ENCODE data around the gene EIF6. TPM values are rescaled to one million over a fixed set of nuclear protein-coding genes. Genes with fewer than 3 reads are reported as not detected.

The EIF6 gene
- total RNA-seq, 2 donors from 2014 or later: 40.1 to 59.7 TPM

DNA sequence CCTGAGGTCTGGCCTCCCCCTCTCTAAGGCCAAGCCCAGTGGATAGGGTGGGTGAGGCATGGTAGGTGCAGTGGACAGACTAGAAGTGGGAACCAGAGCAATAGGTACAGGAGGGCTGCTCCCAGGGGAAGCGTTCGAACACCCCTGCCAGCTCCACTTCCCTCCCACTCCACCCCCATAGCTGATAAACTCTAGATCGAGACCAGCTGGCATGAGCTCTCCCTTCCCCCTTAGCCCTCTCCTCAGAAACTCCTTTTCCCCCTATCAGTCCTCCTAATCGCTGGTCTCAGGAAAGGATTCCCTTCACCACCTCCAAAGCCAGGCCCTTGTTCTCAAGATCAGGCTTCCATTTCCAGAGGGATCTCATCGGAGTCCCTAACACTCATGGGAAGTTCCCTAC lies 13.7 kb upstream of the EIF6 start:
- intact Hi-C loops (cut with DNase I): no loop called here

DNA sequence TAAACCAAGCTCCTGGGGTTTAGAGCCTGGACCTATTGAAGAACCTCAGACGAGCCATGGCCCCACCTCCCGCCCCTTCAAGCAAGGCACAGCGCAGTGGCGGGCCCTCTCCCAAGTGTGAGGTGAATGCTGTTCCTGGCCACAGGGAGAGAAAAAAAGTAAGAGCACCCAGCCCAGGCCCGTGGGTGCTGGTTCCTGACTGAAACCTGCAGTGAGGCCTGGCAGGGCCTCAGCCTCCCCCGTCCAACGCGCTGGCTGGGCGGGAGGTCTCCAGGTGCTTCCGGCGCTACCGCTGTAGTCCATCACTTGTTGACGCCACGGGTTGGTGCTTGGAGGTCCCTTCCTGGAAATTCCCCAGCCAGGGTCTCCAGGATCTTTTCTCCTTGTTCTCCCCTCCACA lies 13.2 kb upstream of the EIF6 start:
- DNase-seq (no peak), ATAC-seq (no peak)
- intact Hi-C loops (cut with DNase I): no loop called here

More for the DNA sequence above, 13.7 kb upstream of the EIF6 start:
- DNase-seq: no peak
- ATAC-seq: no peak

DNA sequence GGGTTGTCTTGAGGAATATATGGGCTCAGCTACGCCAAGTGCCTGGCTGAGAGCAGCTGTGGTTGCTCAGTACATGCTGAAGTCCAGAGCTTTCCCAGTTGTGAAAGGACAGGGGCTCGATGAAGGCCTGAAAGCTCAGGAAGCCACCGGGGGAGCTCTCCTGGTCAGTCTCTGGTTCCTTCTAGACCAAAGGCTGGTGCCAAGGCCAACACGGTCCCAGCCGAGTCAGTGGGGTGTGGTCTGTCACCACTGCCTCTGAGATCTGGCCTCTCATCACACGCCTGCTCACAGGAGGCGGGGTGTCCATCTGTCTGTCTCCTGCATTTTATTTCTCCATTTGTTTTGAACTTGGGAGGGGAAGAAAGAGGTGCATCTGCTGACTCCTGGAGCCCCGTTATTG lies 12.6 kb upstream of the EIF6 start:
- intact Hi-C loops (cut with DNase I): no loop called here
- ATAC-seq (peak in 1 of 2 donors; percentile 23), DNase-seq (no peak)

DNA sequence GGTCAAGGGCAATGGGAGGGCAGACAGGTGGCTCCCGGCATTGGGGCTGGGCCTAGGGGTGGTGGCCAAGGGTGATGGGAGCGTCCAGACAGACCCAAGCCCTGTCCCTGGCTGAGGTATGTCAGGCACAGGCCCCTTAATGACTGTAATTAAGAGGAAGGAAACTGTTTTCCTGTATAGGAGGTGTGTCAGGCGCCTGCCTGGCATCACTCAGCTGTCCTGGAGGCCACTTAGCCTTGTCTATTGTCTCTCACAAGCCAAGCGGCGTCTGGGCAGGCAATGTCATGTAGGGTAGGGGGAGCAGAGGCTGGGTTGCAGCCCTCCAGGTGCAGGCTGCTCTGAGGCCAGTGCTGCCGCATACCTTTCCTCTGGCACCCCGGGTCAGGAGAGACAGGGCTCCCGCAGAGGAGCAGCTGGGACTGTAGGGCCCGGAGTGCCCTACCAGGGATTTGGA lies 11.6 kb upstream of the EIF6 start:
- no peak for ATAC-seq
- intact Hi-C loops (cut with DNase I): no loop called here
- no peak for DNase-seq

DNA sequence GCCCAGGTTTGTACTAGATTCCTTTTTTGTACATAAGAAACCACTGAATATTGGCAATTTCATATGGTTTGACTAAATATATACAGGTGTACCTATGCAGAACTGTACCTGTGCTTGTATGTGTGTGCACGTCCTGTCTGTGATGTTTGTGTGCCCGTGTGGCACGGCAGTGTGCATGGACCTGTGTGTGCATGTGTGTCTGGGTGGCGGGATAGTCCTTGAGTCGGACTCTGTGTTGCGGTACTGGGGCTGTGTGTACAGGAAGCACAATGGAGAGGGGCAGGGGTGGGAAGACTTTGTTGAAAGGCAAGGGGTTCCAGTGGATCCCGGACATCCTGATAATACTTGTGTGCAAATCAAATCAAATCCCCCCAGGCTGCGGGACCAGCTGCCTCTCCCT lies 11.1 kb upstream of the EIF6 start:
- intact Hi-C loops (cut with DNase I): no loop called here
- no peak for ATAC-seq
- DNase-seq: no peak

DNA sequence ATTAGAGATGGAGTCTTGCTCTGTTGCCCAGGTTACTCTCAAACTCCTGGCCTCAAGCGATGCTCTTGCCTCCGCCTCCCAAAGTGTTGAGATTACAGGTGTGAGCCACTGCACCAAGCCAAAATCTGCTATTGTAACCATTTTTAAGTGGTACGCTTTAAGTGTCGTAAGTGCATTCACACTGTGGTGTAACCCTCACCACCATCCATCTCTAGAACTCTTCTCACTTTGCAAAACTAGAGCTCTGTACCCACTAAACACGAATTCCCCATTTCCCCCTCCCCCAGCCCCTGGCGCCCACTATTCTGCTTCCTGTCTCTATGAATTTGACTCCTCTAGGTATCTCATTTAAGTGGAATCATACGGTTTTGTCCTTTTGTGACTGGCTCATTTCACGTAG lies 10.5 kb upstream of the EIF6 start:
- no peak for DNase-seq
- intact Hi-C loops (cut with DNase I): no loop called here
- ATAC-seq: no peak

DNA sequence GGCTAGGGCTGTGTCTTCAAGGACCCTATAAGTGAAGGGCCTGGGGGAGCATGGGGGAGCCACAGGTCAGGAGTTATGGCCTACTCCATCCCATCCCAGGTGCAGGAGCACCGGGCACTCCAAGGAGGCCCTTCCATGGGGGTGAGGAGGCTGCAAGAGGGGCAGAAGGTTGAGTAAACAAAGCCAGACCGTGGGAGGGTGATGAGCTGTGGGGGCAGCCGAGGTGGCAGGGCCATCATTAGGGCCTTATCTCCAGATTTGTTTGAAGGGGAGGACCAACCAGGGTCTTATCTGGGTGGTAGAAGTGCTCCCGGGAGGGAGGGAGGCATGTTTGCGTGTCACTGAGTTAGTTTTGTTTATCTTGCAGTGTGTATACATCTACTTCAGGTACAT lies 9.7 kb upstream of the EIF6 start:
- no peak for ATAC-seq
- DNase-seq: no peak
- intact Hi-C loops (cut with DNase I): no loop called here

DNA sequence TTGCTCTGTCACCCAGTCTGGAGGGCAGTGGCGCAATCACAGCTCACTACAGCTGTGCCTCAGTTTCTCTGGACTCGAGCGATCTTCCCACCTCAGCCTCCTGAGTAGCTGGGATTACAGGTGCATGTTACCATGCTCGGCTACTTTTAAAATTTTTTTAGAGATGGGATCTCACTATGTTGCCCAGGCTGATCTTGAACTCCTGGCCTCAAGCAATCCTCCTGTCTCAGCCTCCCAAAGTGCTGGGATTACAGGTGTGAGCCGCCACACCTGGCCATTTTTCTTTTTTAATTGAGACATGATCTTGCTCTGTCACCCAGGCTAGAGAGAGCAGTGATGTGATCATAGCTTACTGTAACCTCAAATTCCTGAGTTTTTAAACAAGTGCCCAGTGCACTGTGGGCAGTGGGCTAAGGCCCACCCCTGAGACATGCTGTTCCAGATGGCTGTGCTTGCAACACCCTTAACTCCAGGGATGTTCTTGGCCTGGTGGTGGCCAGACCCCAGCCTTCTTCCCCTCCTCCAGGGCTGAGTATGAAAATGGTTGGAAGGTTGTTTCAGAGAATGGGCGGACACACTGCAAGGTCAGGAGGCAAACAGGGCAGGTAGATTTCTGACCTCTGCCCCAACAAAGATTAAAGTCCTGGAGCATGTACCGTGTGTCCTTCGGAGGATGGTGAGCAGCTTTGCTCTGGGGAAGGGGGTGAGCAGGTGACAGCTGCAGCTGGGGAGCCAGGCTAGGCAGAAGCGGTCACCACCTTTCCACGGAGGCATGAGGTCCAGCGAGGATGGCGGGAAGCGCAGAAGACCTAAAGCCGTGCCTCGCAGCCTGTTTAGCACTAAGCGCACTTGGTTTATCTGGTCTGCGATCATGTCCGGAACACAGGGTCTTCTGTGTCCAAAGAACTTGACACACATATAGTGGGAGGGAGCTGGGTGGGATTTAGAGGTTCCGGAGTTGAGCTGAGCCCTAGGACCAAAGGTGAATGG lies 9.0 kb upstream of the EIF6 start:
- intact Hi-C loops (cut with DNase I): no loop called here
- DNase-seq: no peak
- no peak for ATAC-seq

DNA sequence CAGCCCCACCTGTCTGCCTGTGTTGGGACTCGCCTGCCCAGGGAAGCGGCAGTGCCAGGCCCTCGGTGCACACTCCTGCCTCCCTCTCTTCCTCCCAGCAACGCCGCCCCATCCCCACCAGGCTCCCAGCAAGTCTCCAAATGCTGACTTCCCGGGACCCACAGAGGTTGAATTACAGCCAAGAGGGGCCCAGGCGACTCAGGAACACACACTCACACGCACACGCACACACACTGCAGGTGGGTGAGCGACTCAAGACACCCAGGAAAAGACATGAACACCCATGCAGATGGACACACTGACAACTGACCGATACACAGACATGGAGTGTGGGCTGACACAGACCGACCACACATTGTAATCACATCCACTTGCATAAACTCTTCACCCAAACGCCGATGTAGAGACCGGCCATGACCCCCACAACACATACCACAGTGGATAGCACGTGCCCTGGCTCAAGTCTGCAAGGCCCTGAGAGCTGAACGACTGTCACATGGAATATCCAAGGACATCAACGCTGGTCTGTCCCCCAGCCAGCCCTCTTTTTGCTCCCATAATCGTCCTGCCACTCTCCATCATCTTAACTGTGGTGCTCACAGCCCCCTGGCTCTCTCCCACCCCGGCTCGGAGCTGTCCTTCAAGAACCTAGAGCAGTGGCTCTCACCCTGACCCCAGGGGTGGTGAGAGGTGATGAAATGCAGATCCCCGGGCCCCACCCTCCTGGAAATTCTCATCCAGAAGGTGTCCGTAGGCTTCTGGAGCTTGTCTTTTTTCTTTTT lies 8.1 kb upstream of the EIF6 start:
- intact Hi-C loops (cut with DNase I): no loop called here
- ATAC-seq (no peak), DNase-seq (no peak)

DNA sequence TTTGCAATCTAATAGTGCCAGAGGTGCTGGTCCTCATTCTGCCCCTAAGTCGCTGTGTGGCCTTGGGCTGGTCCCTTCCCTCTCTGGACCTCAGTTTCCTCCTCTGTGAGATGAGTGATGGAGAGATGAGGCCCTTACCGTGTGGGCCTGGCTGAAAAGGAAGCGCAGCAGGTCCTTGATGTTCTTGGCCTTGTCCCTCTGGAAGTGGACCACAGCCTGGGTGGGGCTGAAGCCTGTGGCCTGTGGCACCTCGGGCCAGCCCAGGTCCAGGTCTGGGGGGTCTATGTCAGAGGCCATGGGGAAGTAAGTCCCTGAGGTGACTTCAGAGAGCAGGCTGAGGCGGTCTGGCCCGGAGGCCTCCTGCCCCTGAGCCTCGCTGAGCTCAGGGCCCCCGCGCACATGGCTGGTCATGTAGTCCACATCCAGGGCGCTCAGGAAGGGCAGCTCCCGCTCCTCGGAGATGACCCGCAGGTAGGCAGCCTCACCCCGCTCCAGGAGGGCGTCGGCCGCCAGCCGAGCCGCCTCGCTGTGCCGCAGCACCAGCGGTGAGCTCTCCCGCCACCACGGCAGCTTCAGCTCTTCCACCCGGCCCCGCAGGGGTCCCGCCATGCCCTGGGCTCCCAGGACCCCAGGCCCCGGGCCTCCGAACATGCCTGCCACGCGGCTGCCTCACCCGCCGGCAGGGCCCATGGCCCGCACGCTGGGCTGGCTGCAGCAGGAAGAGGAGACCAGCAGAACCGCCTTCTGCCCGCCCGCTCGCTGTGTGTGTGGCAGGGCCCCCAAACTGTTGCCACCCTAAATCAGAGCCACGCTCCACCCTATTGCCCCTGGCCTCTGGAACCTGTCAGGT lies 7.3 kb upstream of the EIF6 start, which contains the start of gene FAM83C:
Gene FAM83C, minus strand, starts transcription at position 772 of the 850 bp plus-strand sequence. Its CDS starts 121 bp downstream, at position 651.
- intact Hi-C loops (cut with DNase I): no loop called here
- ATAC-seq: no peak
- DNase-seq: no peak

DNA sequence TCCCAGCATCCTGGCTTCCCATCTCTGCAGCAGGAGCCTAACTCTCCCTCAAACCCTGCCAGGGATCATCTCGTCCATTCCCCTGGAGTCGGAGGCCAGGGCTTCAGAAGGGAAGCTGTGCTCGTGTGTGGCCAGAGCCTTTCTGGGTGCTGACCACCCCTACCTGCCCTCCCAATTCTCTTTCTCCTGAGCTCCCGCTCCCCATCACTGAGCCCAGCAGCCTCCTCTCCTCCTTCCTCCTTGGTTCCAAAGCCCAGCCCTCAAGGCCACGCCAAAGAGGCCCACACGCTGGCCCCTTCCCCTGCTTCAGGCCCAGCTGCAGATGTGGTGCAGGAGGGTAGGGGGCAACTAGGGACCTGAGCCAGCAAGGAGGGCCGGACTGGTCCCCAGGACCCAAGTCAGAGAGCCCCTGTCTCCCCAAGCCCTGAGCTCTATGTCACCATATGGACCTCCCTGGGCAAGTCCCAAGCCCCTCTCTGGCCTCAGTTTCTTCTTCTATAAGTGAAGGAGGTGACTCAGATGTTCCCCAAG lies 6.4 kb upstream of the EIF6 start:
- DNase-seq (no peak), ATAC-seq (no peak)
- intact Hi-C loops (cut with DNase I): no loop called here

DNA sequence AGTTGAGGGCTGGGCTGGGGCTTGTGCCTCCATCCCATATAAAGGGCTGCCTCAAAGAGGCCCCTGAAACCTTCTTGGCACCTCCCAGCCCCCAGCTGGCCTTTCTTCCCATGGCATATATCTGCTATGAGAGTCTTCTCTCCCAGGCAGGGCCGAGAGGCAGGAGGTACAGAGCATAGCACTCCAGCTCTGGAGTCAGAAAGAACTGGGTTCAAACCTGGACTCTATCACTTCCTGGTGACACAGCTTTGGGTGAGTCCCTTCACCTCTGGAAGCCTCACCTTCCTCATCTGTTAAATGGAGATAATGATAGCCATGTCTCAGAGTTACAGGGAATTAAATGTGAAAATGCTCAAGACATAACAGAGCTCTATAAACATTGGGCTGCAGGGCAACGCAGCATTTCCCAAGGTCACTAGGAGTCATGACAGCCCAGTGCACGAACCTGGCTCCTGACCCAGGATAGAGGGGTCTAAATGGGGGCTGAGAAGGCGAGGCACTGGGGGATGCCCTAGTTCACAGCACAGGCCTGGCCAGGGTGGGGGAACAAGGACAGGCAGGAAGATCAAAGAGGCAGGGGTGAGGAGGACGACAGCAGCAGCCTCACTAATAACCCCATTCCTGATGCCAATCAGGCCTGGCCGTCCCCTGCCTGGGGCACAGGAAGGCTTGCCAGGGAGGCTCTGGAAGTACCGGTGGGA lies 5.8 kb upstream of the EIF6 start:
- intact Hi-C loops (cut with DNase I): no loop called here

DNA sequence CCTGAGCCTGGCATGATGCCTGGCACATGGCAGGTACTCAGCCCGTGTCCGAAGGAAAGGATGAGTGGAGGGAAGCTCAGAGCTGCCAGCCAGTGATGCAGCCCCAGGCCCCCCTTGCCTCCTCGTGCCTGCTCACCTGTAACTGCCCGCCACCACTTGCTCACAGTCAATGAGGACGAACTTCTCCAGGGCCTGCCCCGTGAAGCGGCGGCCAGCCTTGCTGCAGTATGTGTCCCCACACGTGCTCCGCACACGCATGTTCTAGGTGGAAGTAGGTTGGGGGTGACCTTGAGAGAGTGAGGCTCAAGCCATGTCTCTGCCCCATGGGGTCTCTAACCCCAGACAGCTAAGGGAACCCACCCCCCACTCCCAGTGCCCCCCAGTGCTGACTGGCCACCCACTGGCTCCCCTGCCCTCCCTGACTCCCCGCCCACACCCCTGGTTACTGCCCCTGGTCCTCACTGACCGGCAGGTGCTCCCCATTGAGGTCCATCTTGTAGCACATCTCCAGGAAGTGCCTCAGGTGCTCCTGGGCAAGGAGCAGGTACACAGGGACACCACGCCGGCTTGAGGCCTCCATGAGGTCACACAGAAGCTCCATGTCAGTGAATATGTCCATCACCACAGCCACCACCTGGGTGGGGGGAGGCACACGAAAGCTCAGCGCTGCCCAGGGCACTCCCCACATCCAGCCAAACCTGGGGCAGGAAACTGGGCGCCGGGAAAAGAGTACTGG lies 3.9 kb upstream of the EIF6 start:
- ATAC-seq: no peak
- no peak for DNase-seq
- intact Hi-C loops (cut with DNase I): no loop called here

More for the DNA sequence above, 5.8 kb upstream of the EIF6 start:
- DNase-seq (no peak), ATAC-seq (no peak)

DNA sequence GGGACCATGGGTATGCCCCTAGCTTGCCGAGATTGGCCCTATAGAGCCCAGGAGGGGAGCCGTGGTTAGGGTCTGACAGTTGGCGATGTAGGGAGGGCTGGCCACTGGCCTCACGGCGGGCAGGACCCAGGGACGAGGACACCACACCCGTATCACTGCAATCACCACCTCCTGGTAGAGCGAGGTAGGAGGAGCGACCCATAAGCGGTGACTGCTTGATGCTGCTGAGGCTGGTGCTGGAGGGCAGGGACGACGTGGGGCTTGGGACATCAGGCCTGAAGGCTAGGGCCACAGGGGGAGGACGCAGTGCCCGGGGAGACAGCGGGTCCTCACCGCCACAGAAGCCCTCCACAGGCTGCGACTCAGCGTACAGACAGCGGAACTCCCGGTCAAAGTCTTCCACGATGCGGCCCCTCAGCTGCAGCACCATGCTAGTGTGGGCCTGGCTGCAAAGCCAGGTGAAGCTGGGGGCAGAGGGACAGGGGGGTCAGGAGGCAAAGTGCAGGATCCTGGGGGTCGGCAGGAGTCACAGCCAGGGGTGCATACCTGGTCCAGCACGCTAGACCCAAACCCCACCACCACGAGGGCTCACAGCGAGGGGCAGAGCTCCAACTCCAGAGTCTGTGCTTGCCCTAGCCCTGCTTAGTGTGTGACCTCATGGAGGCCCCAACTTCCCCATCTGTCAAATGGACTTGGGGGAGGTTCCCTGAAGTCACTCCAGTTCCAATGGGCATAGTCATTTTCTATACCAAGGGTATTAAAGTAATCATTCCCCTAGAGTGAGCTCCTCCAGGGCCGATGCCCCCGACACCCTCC lies 3.1 kb upstream of the EIF6 start:
- ATAC-seq: no peak
- intact Hi-C loops (cut with DNase I): no loop called here
- DNase-seq: no peak

DNA sequence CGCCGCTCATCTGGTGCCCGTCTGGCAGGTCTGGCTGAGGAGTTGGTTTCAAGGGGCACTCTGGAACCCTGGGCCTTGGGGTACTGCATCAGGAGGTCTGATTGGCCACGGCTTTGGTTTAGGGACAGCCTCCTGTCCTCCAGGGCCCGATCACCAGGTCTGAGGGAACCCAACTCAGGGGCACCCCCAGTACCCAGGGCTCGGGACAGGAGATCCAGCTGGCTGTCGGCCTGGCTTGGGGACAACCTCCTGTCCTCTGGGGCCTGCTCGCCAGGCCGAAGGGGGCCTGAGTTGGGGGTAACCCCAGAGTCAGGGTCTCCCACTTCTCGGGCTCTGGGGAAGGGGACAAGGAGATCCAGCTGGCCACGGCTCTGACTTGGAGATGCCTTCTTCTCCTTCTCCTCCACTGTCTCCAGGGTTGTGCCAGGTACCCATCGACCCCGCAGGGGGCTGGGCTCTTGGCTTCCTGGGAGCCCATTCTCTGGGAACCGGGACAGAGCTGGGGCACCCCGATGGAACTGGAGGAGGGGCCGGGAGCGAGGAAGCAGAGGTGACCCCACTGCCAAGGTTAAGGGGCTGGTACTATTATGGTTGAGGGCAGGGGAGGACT lies 2.4 kb upstream of the EIF6 start:
- ATAC-seq: no peak
- intact Hi-C loops (cut with DNase I): no loop called here
- no peak for DNase-seq

DNA sequence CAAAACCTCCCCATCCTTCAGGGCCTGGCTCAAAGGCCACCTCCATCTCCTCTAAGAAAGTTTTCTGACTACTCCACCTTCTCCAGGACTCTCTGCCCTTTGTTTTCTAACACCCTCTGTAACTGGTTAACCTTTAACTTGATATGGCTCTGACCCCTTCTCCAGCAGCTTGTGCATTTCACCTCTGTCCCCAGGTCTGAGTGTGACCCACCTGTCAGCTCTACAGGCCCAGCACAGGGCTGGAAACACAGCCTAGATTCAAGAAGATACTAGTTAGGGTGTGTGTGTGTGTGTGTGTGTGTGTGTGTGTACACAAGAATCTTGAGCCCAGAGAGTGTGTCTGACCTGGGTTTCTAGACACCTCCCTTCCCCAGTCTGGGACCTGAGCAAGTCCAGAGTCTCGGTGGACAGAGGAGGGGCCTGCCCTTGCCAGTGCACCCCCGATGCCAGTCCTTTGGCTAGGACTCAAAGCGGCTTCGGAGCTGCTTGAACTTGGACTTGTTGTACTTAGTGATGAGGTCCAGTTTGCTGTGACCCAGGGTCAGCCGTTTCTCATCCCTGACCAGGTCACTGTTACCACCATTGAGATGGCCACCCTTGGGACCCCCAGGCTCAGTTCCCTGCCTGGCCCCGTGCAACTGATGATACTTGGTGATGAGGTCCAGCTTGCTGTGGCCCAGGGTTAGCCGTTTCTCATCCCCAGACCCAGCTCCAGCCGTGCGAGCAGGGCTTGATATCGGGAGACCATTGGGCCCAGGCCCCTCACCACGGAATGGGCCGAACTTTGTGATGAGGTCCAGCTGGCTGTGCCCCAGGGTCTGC lies 1.7 kb upstream of the EIF6 start:
- DNase-seq (no peak), ATAC-seq (no peak)
- intact Hi-C loops (cut with DNase I): no loop called here
